ENCODE results near the gene RGS11. TPM values are rescaled to one million over a fixed set of nuclear protein-coding genes. Genes with fewer than 3 reads are reported as not detected.
"Not testable (repeated sequence)": the region's sequence is repeated elsewhere in the genome, so short reads cannot be mapped to it uniquely, and the experiment has no call there.

RGS11 gene
- total RNA-seq, 1 donor from 2014 or later, result 32.6 TPM

DNA sequence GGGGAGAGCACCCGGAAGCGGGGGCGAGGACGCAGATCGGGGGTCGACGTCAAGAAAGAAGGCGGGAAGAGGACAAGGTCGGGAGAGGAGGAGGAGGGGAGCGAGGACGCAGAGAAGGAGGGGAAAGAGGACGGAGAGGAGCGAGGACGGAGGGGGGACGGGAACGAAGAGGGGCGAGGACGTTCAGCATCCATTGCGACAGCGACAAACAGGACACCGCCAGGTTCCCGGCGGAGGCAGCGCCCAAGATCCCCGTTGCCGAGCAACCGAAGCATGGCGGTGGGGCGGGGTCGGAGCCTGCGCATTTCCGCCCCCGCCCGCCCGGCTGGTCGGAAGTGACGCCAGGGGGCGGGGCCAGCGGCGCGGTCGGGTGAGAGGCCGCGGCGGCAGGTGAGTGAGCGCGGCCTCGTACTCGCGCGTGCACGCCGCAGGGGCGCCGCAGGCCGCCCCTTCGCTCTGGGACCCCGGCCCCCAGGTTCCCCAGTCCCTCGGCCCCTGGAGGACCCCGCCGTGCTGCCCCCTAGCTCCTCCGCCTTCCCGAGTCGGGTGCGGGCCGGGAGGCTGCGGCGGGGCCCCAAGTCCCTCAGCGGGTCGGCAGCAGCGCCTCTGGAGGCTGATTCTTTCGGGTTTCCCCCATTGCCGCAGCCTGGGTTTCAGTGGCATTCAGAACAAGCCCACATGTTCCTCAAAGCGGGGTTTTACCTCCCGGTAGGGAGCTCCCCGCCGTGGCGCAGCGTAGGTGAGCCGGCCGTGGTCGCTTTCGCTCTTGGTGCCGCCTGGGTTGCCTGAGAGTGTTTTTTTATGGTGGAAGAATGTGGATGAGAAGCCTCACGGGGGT is 41.1 kb downstream of the RGS11 start, which contains the start of gene FAM234A:
TSS of gene FAM234A (plus strand) at position 354 of the 838 bp plus-strand sequence. CDS start 19,593 bp downstream, outside the sequence.
- H3K27ac ChIP-seq, result peak within 1 kb of the TSS; percentile 82 to 91
- H3K27me3 ChIP-seq, result no peaks in the 10 kb centered on the region
- peak; percentile 73 to 95 for DNase-seq (ENCODE audit: low spot score in 2 of 2)
- no peaks in the 10 kb centered on the region for H3K36me3 ChIP-seq
- intact Hi-C loops (cut with DNase I), result loop anchor here (2.0 to 5.0 kb wide), 3 partner anchors 118 to 353 kb away; partner anchors contain the start of genes AXIN1 and CAPN15
- peak within 1 kb of the TSS; percentile 70 to 75 for H3K4me3 ChIP-seq
- no peaks in the 10 kb centered on the region for H3K9me3 ChIP-seq
- peaks cover 6 to 9% of the 10 kb centered on the region in 2 donors for H3K4me1 ChIP-seq
- TF ChIP-seq, protein P1, sequence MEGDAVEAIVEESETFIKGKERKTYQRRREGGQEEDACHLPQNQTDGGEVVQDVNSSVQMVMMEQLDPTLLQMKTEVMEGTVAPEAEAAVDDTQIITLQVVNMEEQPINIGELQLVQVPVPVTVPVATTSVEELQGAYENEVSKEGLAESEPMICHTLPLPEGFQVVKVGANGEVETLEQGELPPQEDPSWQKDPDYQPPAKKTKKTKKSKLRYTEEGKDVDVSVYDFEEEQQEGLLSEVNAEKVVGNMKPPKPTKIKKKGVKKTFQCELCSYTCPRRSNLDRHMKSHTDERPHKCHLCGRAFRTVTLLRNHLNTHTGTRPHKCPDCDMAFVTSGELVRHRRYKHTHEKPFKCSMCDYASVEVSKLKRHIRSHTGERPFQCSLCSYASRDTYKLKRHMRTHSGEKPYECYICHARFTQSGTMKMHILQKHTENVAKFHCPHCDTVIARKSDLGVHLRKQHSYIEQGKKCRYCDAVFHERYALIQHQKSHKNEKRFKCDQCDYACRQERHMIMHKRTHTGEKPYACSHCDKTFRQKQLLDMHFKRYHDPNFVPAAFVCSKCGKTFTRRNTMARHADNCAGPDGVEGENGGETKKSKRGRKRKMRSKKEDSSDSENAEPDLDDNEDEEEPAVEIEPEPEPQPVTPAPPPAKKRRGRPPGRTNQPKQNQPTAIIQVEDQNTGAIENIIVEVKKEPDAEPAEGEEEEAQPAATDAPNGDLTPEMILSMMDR (IDR thresholded peaks at IDR 0.05), result peak; percentile 33 to 49 (median 41)

DNA sequence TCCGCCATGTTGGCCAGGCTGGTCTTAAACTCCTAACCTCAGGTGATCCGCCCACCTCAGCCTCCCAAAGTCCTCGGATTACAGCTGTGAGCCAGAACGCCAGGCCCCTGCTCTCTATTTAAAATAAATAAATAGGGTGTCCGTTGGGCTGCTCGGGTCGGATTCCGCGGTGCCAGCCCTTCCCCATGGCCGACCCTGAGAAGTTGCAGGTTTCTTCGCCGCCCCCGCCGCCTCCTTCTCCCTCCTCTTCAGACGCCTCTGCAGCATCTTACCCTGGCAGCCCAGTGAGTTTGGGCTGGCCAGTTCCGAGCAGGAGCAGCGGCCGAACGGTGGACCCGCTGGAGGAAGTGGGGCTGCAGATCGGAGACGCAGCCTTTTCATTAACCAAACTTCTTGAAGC is 44.8 kb downstream of the RGS11 start:
- TF ChIP-seq, protein P1 (IDR thresholded peaks at IDR 0.05), result no peak
- H3K4me3 ChIP-seq, result no peak overlapping the region
- H3K36me3 ChIP-seq, result peaks cover 14 to 15% of the 10 kb centered on the region in 2 donors
- H3K27me3 ChIP-seq, result no peaks in the 10 kb centered on the region
- no peaks in the 10 kb centered on the region for H3K9me3 ChIP-seq
- no peak overlapping the region for H3K27ac ChIP-seq
- intact Hi-C loops (cut with DNase I), result loop anchor here (5.0 kb wide), 2 partner anchors 296 to 356 kb away; partner anchors contain the start of gene CAPN15
- peaks cover 8 to 17% of the 10 kb centered on the region in 2 donors for H3K4me1 ChIP-seq
- no peak for DNase-seq (ENCODE audit: low spot score in 2 of 2)

DNA sequence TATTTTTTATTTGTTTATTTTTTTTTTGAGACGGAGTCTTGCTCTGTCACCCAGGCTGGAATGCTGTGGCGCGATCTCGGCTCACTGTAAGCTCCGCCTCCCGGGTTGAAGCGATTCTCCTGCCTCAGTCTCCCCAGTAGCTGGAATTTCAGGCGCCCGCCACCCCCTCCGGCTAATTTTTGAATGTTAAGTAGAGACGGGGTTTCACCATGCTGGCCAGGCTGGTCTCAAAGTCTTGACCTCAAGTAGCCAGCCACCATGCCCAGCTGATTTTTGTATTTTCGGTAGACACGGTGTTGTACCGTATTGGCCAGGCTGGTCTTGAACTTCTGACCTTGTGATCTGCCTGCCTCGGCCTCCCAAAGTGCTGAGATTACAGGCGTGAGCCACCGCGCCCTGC is 45.4 kb downstream of the RGS11 start:
- H3K9me3 ChIP-seq; H3K27me3 ChIP-seq; H3K27ac ChIP-seq; DNase-seq (ENCODE audit: low spot score in 2 of 2); H3K4me3 ChIP-seq: not testable (repeated sequence)
- Histone ChIP-seq H3K36me3 (peaks cover 18 to 20% of the 10 kb centered on the region in 2 donors), H3K4me1 (peaks cover 2 to 13% of the 10 kb centered on the region in 2 donors)
- intact Hi-C loops (cut with DNase I), result loop anchor here (5.0 kb wide), 2 partner anchors 297 to 357 kb away; partner anchors contain the start of gene CAPN15

DNA sequence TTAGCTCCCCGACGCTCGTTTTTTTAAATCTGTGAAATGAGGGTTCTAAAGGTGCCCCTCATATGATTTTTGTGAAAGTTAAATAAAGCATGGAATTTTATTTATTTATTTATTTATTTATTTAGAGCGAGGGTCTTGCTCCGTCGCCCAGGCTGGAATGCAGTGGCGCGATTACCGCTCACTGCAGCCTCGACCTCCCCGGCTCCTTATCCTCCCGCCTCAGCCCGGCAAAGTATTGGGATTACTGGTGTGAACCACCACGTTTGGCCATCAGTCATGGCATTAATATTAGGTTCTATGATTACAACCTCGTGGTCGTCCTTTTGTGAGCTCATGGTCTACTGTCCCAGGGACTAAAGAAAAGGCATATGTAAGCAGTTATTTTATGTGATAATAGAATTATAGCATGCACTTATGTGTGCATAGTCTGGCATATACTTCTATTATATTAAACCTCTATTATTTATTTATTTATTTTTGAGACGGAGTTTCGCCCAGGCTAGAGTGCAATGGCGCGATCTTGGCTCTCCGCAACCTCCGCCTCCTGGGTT is 45.9 kb downstream of the RGS11 start:
- Histone ChIP-seq H3K27me3 (no peaks in the 10 kb centered on the region), H3K9me3 (no peaks in the 10 kb centered on the region), H3K4me3 (peak overlapping the region; percentile 87), H3K4me1 (peaks cover 2 to 13% of the 10 kb centered on the region in 2 donors), H3K36me3 (peaks cover 18 to 23% of the 10 kb centered on the region in 2 donors), H3K27ac (peak overlapping the region; percentile 95 to 98)
- intact Hi-C loops (cut with DNase I), result loop anchor here (5.0 kb wide), 2 partner anchors 297 to 357 kb away; partner anchors contain the start of gene CAPN15
- DNase-seq (ENCODE audit: low spot score in 2 of 2), result no peak
- TF ChIP-seq, protein P1 (IDR thresholded peaks at IDR 0.05), result no peak

DNA sequence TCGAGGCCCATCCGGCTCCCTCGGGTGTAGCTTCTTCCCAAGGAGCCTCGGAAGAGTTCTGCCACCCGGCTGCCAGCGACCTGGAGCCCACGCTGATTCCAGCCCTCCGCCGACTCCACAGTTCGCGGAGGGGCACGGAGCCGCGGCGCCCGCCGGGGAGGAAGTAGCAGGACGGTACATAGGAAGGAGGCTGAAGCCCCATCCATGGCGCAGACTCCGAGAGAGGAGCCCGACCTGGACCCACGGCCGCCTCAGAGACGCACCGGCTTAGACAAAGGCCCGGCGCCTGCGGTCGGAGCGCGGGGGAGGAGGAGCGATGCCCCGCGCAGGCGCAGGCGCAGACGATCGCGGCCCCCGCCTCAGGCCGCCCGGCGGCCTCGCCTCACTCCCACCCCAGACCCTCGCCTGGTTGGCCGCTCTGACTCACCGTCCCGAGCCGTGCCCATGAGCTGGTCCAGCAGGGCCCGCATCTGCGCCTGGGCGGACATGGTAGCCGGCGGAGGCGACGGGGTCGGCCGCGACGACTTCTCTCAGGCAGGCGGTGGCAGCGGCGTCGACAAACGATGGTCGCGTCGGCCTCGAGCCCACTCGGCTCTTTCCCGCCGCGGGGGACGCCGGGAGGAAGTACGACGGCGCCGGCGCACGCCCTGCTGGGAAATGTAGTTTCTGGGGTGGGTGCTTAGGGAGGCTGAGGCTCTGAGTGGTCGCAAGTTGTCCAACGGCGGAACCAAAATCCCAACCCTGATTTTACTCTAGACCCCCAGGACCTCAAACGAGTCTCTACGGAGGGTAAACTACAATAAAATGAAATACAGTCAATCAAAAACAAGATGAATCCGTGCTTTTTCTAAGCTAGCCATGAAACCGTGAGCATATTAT is 46.7 kb downstream of the RGS11 start, which contains the start of gene LUC7L:
TSS of gene LUC7L (minus strand) at position 598 of the 879 bp plus-strand sequence. CDS start at position 488, 110 bp downstream.
- peaks cover 2 to 13% of the 10 kb centered on the region in 2 donors for H3K4me1 ChIP-seq
- H3K27me3 ChIP-seq, result no peaks in the 10 kb centered on the region
- peak; percentile 47 to 92 for DNase-seq (ENCODE audit: low spot score in 2 of 2)
- H3K9me3 ChIP-seq, result no peaks in the 10 kb centered on the region
- H3K4me3 ChIP-seq, result peak within 1 kb of the TSS; percentile 87
- H3K36me3 ChIP-seq, result peaks cover 21 to 30% of the 10 kb centered on the region in 2 donors
- TF ChIP-seq, protein P1 (IDR thresholded peaks at IDR 0.05), result no peak
- H3K27ac ChIP-seq, result peak within 1 kb of the TSS; percentile 95 to 98
- intact Hi-C loops (cut with DNase I), result no loop called here
